Measurements from ENCODE around the gene ASB6.

ASB6 gene

DNA sequence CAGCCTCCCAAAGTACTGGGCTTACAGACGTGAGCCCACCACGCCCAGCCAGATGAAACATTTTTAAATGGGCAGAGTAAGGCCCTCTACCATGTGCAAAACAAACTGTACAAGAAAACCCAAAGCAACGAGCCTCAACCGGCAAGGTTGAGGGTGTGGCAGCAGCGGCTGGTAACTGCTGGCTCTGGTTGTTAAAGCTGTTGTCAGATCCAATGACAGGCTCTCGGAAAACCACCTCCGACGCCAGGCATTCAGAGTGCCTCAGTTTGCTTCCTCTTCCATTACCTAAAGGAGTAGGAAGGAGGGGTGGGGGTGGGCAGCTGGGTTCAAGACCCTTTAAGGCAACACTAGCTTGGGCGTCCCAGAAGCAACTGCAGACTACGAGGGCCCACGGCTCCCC, 2.4 kb upstream of the ASB6 start:
- no peak overlapping the region for H2AFZ ChIP-seq (ENCODE audit: low read depth, low read length)
- H3K27me3 ChIP-seq (ENCODE audit: insufficient read depth, low read length, poor library complexity) = no peaks in the 10 kb centered on the region

GRCh38 chr9:129643706-129644105, 1.8 kb upstream of the ASB6 start:
- Histone ChIP-seq H3K79me2 (ENCODE audit: insufficient read depth, low read length) (peaks cover 30% of the 10 kb centered on the region), H3K4me2 (ENCODE audit: insufficient read depth, low read length) (no peak overlapping the region), H3K4me3 (ENCODE audit: low read depth in 1 of 2, low read length in 2 of 2) (no peak overlapping the region), H3K9ac (ENCODE audit: low read depth, low read length) (no peak overlapping the region), H3K27ac (ENCODE audit: low read length) (no peak overlapping the region), H2AFZ (ENCODE audit: low read depth, low read length) (no peak overlapping the region), H4K20me1 (ENCODE audit: insufficient read depth, low read length) (peaks cover 29% of the 10 kb centered on the region), H3K9me3 (ENCODE audit: insufficient read depth, low read length, severe bottlenecking) (no peaks in the 10 kb centered on the region), H3K27me3 (ENCODE audit: insufficient read depth, low read length, poor library complexity) (no peaks in the 10 kb centered on the region), H3K4me1 (ENCODE audit: insufficient read depth, low read length) (peaks cover 32% of the 10 kb centered on the region), H3K36me3 (ENCODE audit: insufficient read depth, low read length) (peaks cover 11% of the 10 kb centered on the region)
- DNase-seq (no peak), ATAC-seq (ENCODE audit: insufficient read depth, low read depth) (no peak)
- TF ChIP-seq EZH2 (IDR thresholded peaks at IDR 0.05; ENCODE audit: borderline replicate concordance, low read depth, low read length, severe bottlenecking) (no peak), CTCF (IDR thresholded peaks at IDR 0.05; ENCODE audit: borderline replicate concordance, extremely low read depth, low read length, poor library complexity, severe bottlenecking) (no peak)

More for the DNA sequence above, 2.4 kb upstream of the ASB6 start:
- H3K4me1 ChIP-seq (ENCODE audit: insufficient read depth, low read length) = peaks cover 27% of the 10 kb centered on the region
- peaks cover 26% of the 10 kb centered on the region for H3K79me2 ChIP-seq (ENCODE audit: insufficient read depth, low read length)
- no peak overlapping the region for H3K4me2 ChIP-seq (ENCODE audit: insufficient read depth, low read length)
- ATAC-seq (ENCODE audit: insufficient read depth, low read depth) (no peak), DNase-seq (no peak)
- H3K4me3 ChIP-seq (ENCODE audit: low read depth in 1 of 2, low read length in 2 of 2) = no peak overlapping the region
- peaks cover 23% of the 10 kb centered on the region for H4K20me1 ChIP-seq (ENCODE audit: insufficient read depth, low read length)
- H3K36me3 ChIP-seq (ENCODE audit: insufficient read depth, low read length) = peaks cover 4% of the 10 kb centered on the region
- H3K27ac ChIP-seq (ENCODE audit: low read length) = no peak overlapping the region
- no peaks in the 10 kb centered on the region for H3K9me3 ChIP-seq (ENCODE audit: insufficient read depth, low read length, severe bottlenecking)
- TF ChIP-seq CTCF (IDR thresholded peaks at IDR 0.05; ENCODE audit: borderline replicate concordance, extremely low read depth, low read length, poor library complexity, severe bottlenecking) (no peak), EZH2 (IDR thresholded peaks at IDR 0.05; ENCODE audit: borderline replicate concordance, low read depth, low read length, severe bottlenecking) (no peak)
- no peak overlapping the region for H3K9ac ChIP-seq (ENCODE audit: low read depth, low read length)

DNA sequence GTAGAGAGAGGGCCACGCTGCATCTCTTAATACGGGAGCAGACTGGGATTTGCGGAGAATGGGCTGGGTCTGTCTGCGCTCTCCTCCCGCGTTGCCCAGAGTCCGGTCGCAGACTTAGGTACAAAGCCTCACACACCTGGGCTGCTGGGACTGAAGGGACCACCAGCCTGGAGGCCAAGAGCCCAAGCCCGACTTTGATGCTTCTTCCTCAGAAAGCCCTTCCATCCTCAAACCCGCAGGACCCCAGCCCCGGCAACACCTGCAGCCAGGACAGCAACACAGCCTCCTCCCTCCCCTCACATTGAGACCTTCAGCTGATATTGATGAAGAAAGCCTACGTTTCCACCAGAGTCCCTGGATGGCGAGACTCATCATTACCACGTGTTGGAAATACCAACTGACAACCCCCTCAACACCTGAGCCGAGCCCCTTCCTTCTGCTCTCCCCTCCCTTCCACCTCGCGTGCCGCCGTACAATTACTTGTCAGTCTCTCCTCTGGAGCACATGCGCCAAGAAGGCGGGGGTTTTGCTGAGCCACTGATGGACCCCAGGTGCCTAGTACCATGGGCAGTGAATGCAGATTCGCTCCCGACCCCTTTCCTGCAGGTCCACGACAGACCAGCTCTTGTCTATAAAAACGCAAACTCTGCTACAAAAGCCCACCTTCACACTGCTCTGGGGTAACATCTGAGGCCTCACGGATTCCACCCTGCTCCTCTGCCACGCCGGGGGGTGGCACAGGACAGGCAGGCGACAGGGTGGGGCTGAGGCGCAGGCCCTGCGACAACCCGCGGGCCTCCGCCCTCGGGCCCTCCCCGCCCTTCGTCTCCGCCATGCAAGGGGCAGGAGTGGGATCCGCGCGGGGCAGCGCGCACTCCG, 841 bp downstream of the ASB6 start:
- H3K27ac ChIP-seq (ENCODE audit: low read length) = peak overlapping the region; percentile 78
- peaks cover 33% of the 10 kb centered on the region for H3K79me2 ChIP-seq (ENCODE audit: insufficient read depth, low read length)
- peak overlapping the region; percentile 98 to 99 for H3K4me3 ChIP-seq (ENCODE audit: low read depth in 1 of 2, low read length in 2 of 2)
- ATAC-seq (ENCODE audit: insufficient read depth, low read depth) = no peak; the same call in 2 of the 3 replicates
- DNase-seq = no peak
- H3K4me2 ChIP-seq (ENCODE audit: insufficient read depth, low read length) = peak overlapping the region; percentile 97
- peaks cover 45% of the 10 kb centered on the region for H4K20me1 ChIP-seq (ENCODE audit: insufficient read depth, low read length)
- TF ChIP-seq CTCF (IDR thresholded peaks at IDR 0.05; ENCODE audit: borderline replicate concordance, extremely low read depth, low read length, poor library complexity, severe bottlenecking) = no peak
- TF ChIP-seq EZH2 (IDR thresholded peaks at IDR 0.05; ENCODE audit: borderline replicate concordance, low read depth, low read length, severe bottlenecking) = no peak
- H2AFZ ChIP-seq (ENCODE audit: low read depth, low read length) = peak overlapping the region; percentile 91
- H3K9me3 ChIP-seq (ENCODE audit: insufficient read depth, low read length, severe bottlenecking) = no peaks in the 10 kb centered on the region
- H3K27me3 ChIP-seq (ENCODE audit: insufficient read depth, low read length, poor library complexity) = no peaks in the 10 kb centered on the region
- H3K4me1 ChIP-seq (ENCODE audit: insufficient read depth, low read length) = peaks cover 32% of the 10 kb centered on the region
- peaks cover 33% of the 10 kb centered on the region for H3K36me3 ChIP-seq (ENCODE audit: insufficient read depth, low read length)
- H3K9ac ChIP-seq (ENCODE audit: low read depth, low read length) = peak overlapping the region; percentile 85

All from DND-41 (cell line).